GM12878 (cell line): ENCODE measurements around the gene MACROD2. TPM values are rescaled to one million over a fixed set of nuclear protein-coding genes. Genes with fewer than 3 reads are reported as not detected.

Experiments used
- ATAC-seq: fragments of 200-7000 bp; cut with Tn5 transposase; 3 replicates; pipeline ENCODE4 v1.9.1; 2020; ENCODE audit warnings: mild to moderate bottlenecking, moderate library complexity
- BruUV-seq: library from RNA; stranded (reverse); fragments of 400-500 nt; replicated peaks from 2 replicates; lab custom pipeline; 2021; lab: Mats Ljungman, UMichigan
- CTCF ChIA-PET: fragments of 300-600 bp; sonication (Branson Sonifier 250); formaldehyde crosslinking; extraction: SDS; loops from one replicate; lab custom pipeline; 2021; ENCODE audit warnings: inconsistent platforms; lab: Yijun Ruan, JAX
- POLR2A ChIA-PET: fragments of 350-600 bp; formaldehyde crosslinking; extraction: SDS; loops from one replicate; lab custom pipeline; 2021; ENCODE audit warnings: inconsistent platforms; lab: Charles Lee
- RAD21 ChIA-PET: fragments of 300-600 bp; sonication (Branson Sonifier 250); formaldehyde crosslinking; loops from one replicate; lab custom pipeline; 2023; ENCODE audit warnings: antibody characterized with exemption; ENCODE audit not compliant: unreplicated experiment; lab: Charles Lee
- SMC1A ChIA-PET: fragments of 300-600 bp; sonication (Branson Sonifier 250); formaldehyde crosslinking; loops from one replicate; lab custom pipeline; 2023; ENCODE audit not compliant: unreplicated experiment, uncharacterized antibody; lab: Charles Lee
- DNase-seq: peaks from one replicate; pipeline ENCODE4 v3.0.0-alpha.2; 2011; ENCODE audit warnings: low read depth, low spot score
- FAIRE-seq: peaks from 3 replicates; lab custom pipeline; 2011; peaks lifted over from hg19 to GRCh38; lab: Jason Lieb, UNC
- H2AFZ ChIP-seq: 2 replicates; pipeline ENCODE4 v1.6.0; 2011; ENCODE audit warnings: low read depth, low read length, control low read depth; ENCODE audit not compliant: control insufficient read depth
- H3K27ac ChIP-seq: 2 replicates; pipeline ENCODE4 v1.5.1; 2011; ENCODE audit warnings: control low read depth; ENCODE audit not compliant: control insufficient read depth, insufficient read depth
- H3K27me3 ChIP-seq, 2 experiments: replicated peaks in 1 of 2; 2 replicates each; pipeline versions ENCODE4 v1.6.0 to v1.6.1; 2011; ENCODE audit warnings: low read length in 1 of 2; ENCODE audit not compliant: control insufficient read depth in 2 of 2, insufficient read depth in 2 of 2
- H3K36me3 ChIP-seq, 2 experiments: 2 replicates each; pipeline ENCODE4 v1.5.1; 2011; ENCODE audit warnings: low read length in 1 of 2; ENCODE audit not compliant: control insufficient read depth in 2 of 2, insufficient read depth in 2 of 2
- H3K4me1 ChIP-seq: 2 replicates; pipeline ENCODE4 v1.6.1; 2011; ENCODE audit warnings: mild to moderate bottlenecking, low read length, moderate library complexity, mixed read lengths; ENCODE audit not compliant: control insufficient read depth, insufficient read depth
- H3K4me2 ChIP-seq: 2 replicates; pipeline ENCODE4 v1.6.0; 2011; ENCODE audit warnings: control low read depth; ENCODE audit not compliant: control insufficient read depth, insufficient read depth
- H3K4me3 ChIP-seq: fragments of 200-600 bp; sonication (generic); 2 replicates; pipeline ENCODE4 v1.5.1; 2016
- H3K79me2 ChIP-seq: 2 replicates; pipeline ENCODE4 v1.6.0; 2011; ENCODE audit warnings: low read length; ENCODE audit not compliant: control insufficient read depth, insufficient read depth
- H3K9ac ChIP-seq: 2 replicates; pipeline ENCODE4 v1.8.0; 2011; ENCODE audit warnings: low read length, control low read depth, mixed read lengths; ENCODE audit not compliant: control insufficient read depth, insufficient read depth
- H3K9me3 ChIP-seq: replicated peaks from 3 replicates; pipeline ENCODE4 v1.5.1; 2011; ENCODE audit warnings: mild to moderate bottlenecking, low read length; ENCODE audit not compliant: control insufficient read depth, insufficient read depth
- H4K20me1 ChIP-seq: 2 replicates; pipeline ENCODE4 v1.6.0; 2011; ENCODE audit not compliant: control insufficient read depth, insufficient read depth
- ATF7 ChIP-seq: fragments of 450-650 bp; IDR thresholded peaks from 2 replicates; pipeline ENCODE4 v1.6.1; 2016; ENCODE audit warnings: low read depth, mild to moderate bottlenecking
- BMI1 ChIP-seq: fragments of 450-650 bp; IDR thresholded peaks from 2 replicates; pipeline ENCODE4 v1.6.1; 2016; ENCODE audit warnings: mild to moderate bottlenecking, moderate library complexity, borderline replicate concordance
- CUX1 ChIP-seq: IDR thresholded peaks from 2 replicates; pipeline ENCODE4 v1.6.1; 2012; ENCODE audit warnings: improper control_type of control experiment, low read depth, low read length; ENCODE audit not compliant: insufficient replicate concordance
- GABPA ChIP-seq: IDR thresholded peaks from 2 replicates; pipeline ENCODE4 v1.6.1; 2014; ENCODE audit warnings: antibody characterized with exemption, low read depth, mild to moderate bottlenecking, inconsistent platforms
- GATAD2B ChIP-seq: fragments of 450-650 bp; conservative IDR thresholded peaks from 2 replicates; pipeline ENCODE4 v1.6.1; 2017; ENCODE audit warnings: low read depth, mild to moderate bottlenecking, moderate library complexity
- IRF4 ChIP-seq: IDR thresholded peaks from 2 replicates; pipeline ENCODE4 v1.6.1; 2011; ENCODE audit warnings: low read depth, low read length
- JUNB ChIP-seq: IDR thresholded peaks from 2 replicates; pipeline ENCODE4 v1.6.1; 2016; ENCODE audit warnings: antibody characterized with exemption, mild to moderate bottlenecking
- NFYA ChIP-seq: IDR thresholded peaks from 2 replicates; pipeline ENCODE4 v1.6.1; 2011; ENCODE audit warnings: low read depth, mild to moderate bottlenecking, low read length, improper control_type of control experiment, borderline replicate concordance
- NFYB ChIP-seq: IDR thresholded peaks from 2 replicates; pipeline ENCODE4 v1.6.1; 2011; ENCODE audit warnings: low read depth, mild to moderate bottlenecking, low read length, improper control_type of control experiment, moderate library complexity; ENCODE audit not compliant: insufficient read depth
- POLR2AphosphoS5 ChIP-seq: IDR thresholded peaks from 2 replicates; pipeline ENCODE4 v1.6.1; 2011; ENCODE audit warnings: mild to moderate bottlenecking, low read length, inconsistent platforms
- RB1 ChIP-seq: fragments of 450-650 bp; formaldehyde crosslinking; IDR thresholded peaks from 2 replicates; pipeline ENCODE4 v1.6.1; 2017; ENCODE audit warnings: mild to moderate bottlenecking, borderline replicate concordance
- SIX5 ChIP-seq: IDR thresholded peaks from 2 replicates; pipeline ENCODE4 v1.6.1; 2011; ENCODE audit warnings: mild to moderate bottlenecking, low read depth, low read length, moderate library complexity; ENCODE audit not compliant: severe bottlenecking
- SMC3 ChIP-seq: IDR thresholded peaks from 2 replicates; pipeline ENCODE4 v1.6.1; 2011; ENCODE audit warnings: low read length, improper control_type of control experiment, borderline replicate concordance
- WRNIP1 ChIP-seq: IDR thresholded peaks from 2 replicates; pipeline ENCODE4 v1.6.1; 2011; ENCODE audit warnings: low read depth, low read length, improper control_type of control experiment, borderline replicate concordance
- ZZZ3 ChIP-seq: IDR thresholded peaks from 2 replicates; pipeline ENCODE4 v1.6.1; 2011; ENCODE audit warnings: low read depth; ENCODE audit not compliant: control insufficient read depth, insufficient read length
- WGBS: methylation state at CpG from one replicate; pipeline ENCODE4 v1.1.6; 2016; ENCODE audit warnings: low lambda C conversion rate; ENCODE audit not compliant: insufficient replicate concordance, insufficient coverage; ENCODE audit errors: missing lambda C conversion rate; 5-methylcytosine and 5-hydroxymethylcytosine counted together
- in situ Hi-C: fragments of 300-500 bp; cut with MboI; formaldehyde crosslinking; loops from 9 replicates; pipeline ENCODE4 v1.14.3; 2018; ENCODE audit warnings: mixed read lengths
- intact Hi-C: fragments of 100-400 bp; cut with micrococcal nuclease; formaldehyde crosslinking; loops from one replicate; pipeline ENCODE4 v1.14.2; 2022; ENCODE audit not compliant: unreplicated experiment
- polyA plus RNA-seq, 11 experiments: library from polyadenylated mRNA; depleted of rRNA in 4 of 11; unstranded in 6 of 11; stranded (reverse) in 5 of 11; fragments of >200 nt; fragmentation: Nextera tagmentation in 4 of 11; fragmentation: Illumina TruSeq in 1 of 11; extraction: Ambion mirVana in 4 of 11; extraction: Trizol in 1 of 11; gene quantifications; 1 replicate in 1 of 11; 2 replicates in 10 of 11; pipeline versions ENCODE4 v1.2.1 to v1.2.3, GENCODE V29; 2011 to 2016; ENCODE audit warnings: inconsistent platforms in 2 of 11, missing spikeins in 2 of 11, low read depth in 1 of 11
- total RNA-seq, 4 experiments: library from RNA; depleted of rRNA in 3 of 4; stranded (reverse); fragments of >200 nt in 3 of 4; fragmentation: Illumina TruSeq in 1 of 4; extraction: Trizol in 1 of 4; gene quantifications; 2 replicates each; pipeline versions ENCODE4 v1.2.1 to v1.2.3, GENCODE V29; 2013 to 2021

MACROD2 gene
- total and polyA plus RNA-seq, 10 of the 15 experiments (the other 5 are each of a cell fraction or from before 2014, with no cell fraction given): 1.1 to 21.5 (median 2.2) TPM

GRCh38 chr20:14498772-14499171 lies 503.5 kb downstream of the MACROD2 start:
- no peaks in the 10 kb centered on the region for H4K20me1 ChIP-seq
- no TSS peak for BruUV-seq
- no peaks in the 10 kb centered on the region for H3K4me1 ChIP-seq
- in situ Hi-C loops (no loop called here), intact Hi-C loops (no loop called here)
- H3K9me3 ChIP-seq: no peaks in the 10 kb centered on the region
- H2AFZ ChIP-seq: no peak overlapping the region
- POLR2A ChIA-PET: no interaction called here
- no peak overlapping the region for H3K4me3 ChIP-seq
- 48% methylated on average over 4 of the region's 4 CpGs for WGBS
- SMC1A ChIA-PET: no interaction called here
- CTCF ChIA-PET: no interaction called here
- RAD21 ChIA-PET: no interaction called here
- DNase-seq (no peak), ATAC-seq (no peak; the same call in 1 of the 3 replicates), FAIRE-seq (no peak)
- no peak overlapping the region for H3K27ac ChIP-seq
- no peaks in the 10 kb centered on the region for H3K79me2 ChIP-seq
- TF ChIP-seq GATAD2B (no peak), SMC3 (no peak), POLR2AphosphoS5 (no peak), JUNB (no peak), WRNIP1 (no peak), ZZZ3 (no peak), NFYA (no peak), ATF7 (no peak), IRF4 (no peak), CUX1 (no peak), RB1 (no peak), GABPA (no peak), SIX5 (no peak), NFYB (no peak), BMI1 (no peak)
- no peaks in the 10 kb centered on the region for H3K36me3 ChIP-seq
- no peak overlapping the region for H3K9ac ChIP-seq
- no peak overlapping the region for H3K4me2 ChIP-seq
- no peaks in the 10 kb centered on the region; a peak in 1 of 4 replicates for H3K27me3 ChIP-seq
